Loucy (cell line): Measurements from ENCODE around the gene XPNPEP2.

Source experiments
- H2AFZ ChIP-seq: fragments of 200-600 bp; sonication (generic); 2 replicates; pipeline ENCODE4 v1.6.0; 2016; ENCODE audit warnings: antibody characterized with exemption, mild to moderate bottlenecking, low read length, moderate library complexity
- H3F3A ChIP-seq: fragments of 200-600 bp; 2 replicates; pipeline ENCODE4 v1.6.0; 2016; ENCODE audit warnings: antibody characterized with exemption, low read depth, mild to moderate bottlenecking
- H3K27me3 ChIP-seq: fragments of 200-600 bp; sonication (generic); 2 replicates; pipeline ENCODE4 v1.6.1; 2014; ENCODE audit warnings: low read length, mild to moderate bottlenecking; ENCODE audit not compliant: insufficient read depth, poor library complexity, severe bottlenecking
- H3K36me3 ChIP-seq: fragments of 200-600 bp; sonication (generic); 2 replicates; pipeline ENCODE4 v1.6.1; 2016; ENCODE audit warnings: low read length; ENCODE audit not compliant: insufficient read depth
- H3K4me1 ChIP-seq: fragments of 200-600 bp; sonication (generic); 2 replicates; pipeline ENCODE4 v1.5.1; 2014; ENCODE audit warnings: low read length, mild to moderate bottlenecking; ENCODE audit not compliant: insufficient read depth, poor library complexity, severe bottlenecking
- H3K4me2 ChIP-seq: fragments of 200-600 bp; sonication (generic); 2 replicates; pipeline ENCODE4 v1.6.0; 2014; ENCODE audit warnings: antibody characterized with exemption, low read length, low read depth, mild to moderate bottlenecking; ENCODE audit not compliant: poor library complexity, severe bottlenecking
- H3K4me3 ChIP-seq: fragments of 200-600 bp; sonication (generic); 2 replicates; pipeline ENCODE4 v1.5.1; 2014; ENCODE audit warnings: low read length, mild to moderate bottlenecking, mixed read lengths; ENCODE audit not compliant: poor library complexity, severe bottlenecking
- H3K79me2 ChIP-seq: fragments of 200-600 bp; sonication (generic); 2 replicates; pipeline ENCODE4 v1.6.1; 2014; ENCODE audit warnings: low read length; ENCODE audit not compliant: insufficient read depth
- H3K9ac ChIP-seq: fragments of 200-600 bp; sonication (generic); 2 replicates; pipeline ENCODE4 v1.6.0; 2014; ENCODE audit warnings: mild to moderate bottlenecking, low read depth, low read length, moderate library complexity; ENCODE audit not compliant: poor library complexity, severe bottlenecking
- H3K9me2 ChIP-seq: fragments of 200-600 bp; sonication (generic); replicated peaks from 2 replicates; pipeline ENCODE4 v1.6.1; 2016; ENCODE audit warnings: low read depth, low read length, mixed read lengths
- H3K9me3 ChIP-seq: fragments of 200-600 bp; sonication (generic); 2 replicates; pipeline ENCODE4 v1.6.1; 2014; ENCODE audit warnings: mild to moderate bottlenecking, antibody characterized with exemption, low read length, low read depth; ENCODE audit not compliant: insufficient read depth
- H4K20me1 ChIP-seq: fragments of 200-600 bp; sonication (generic); 2 replicates; pipeline ENCODE4 v1.6.0; 2014; ENCODE audit warnings: antibody characterized with exemption, low read length, mild to moderate bottlenecking; ENCODE audit not compliant: insufficient read depth, poor library complexity, severe bottlenecking
- CTCF ChIP-seq: fragments of 200-600 bp; sonication (generic); conservative IDR thresholded peaks from 2 replicates; pipeline ENCODE4 v1.5.1; 2014; ENCODE audit warnings: mild to moderate bottlenecking, antibody characterized with exemption, low read length
- EZH2phosphoT487 ChIP-seq: fragments of 200-600 bp; IDR thresholded peaks from 2 replicates; pipeline ENCODE4 v1.6.1; 2018; ENCODE audit warnings: antibody characterized with exemption, mild to moderate bottlenecking, moderate library complexity, borderline replicate concordance

Gene XPNPEP2

GRCh38 chrX:129738466-129739308 is at the start of gene XPNPEP2:
TSS of gene XPNPEP2 (plus strand) at chrX:129738979. CDS start at chrX:129739214, 235 bp downstream.
- H3K4me3 ChIP-seq = no peak within 1 kb of the TSS

GRCh38 chrX:129689796-129690195 is 49.0 kb upstream of the XPNPEP2 start:
- no peaks in the 10 kb centered on the region for H3F3A ChIP-seq
- no peak overlapping the region for H3K4me3 ChIP-seq
- no peaks in the 10 kb centered on the region for H3K27me3 ChIP-seq
- H3K9me3 ChIP-seq = no peaks in the 10 kb centered on the region
- no peaks in the 10 kb centered on the region for H3K9me2 ChIP-seq
- H3K9ac ChIP-seq = no peak overlapping the region
- no peaks in the 10 kb centered on the region for H4K20me1 ChIP-seq
- H3K36me3 ChIP-seq = no peaks in the 10 kb centered on the region
- no peak overlapping the region for H3K4me2 ChIP-seq
- H3K4me1 ChIP-seq = no peaks in the 10 kb centered on the region
- TF ChIP-seq EZH2phosphoT487 (no peak), CTCF (no peak)
- H2AFZ ChIP-seq = no peak overlapping the region
- H3K79me2 ChIP-seq = no peaks in the 10 kb centered on the region

More at GRCh38 chrX:129738466-129739308, at the start of gene XPNPEP2:
- H3K9me3 ChIP-seq = no peaks in the 10 kb centered on the region
- no peaks in the 10 kb centered on the region for H4K20me1 ChIP-seq
- no peaks in the 10 kb centered on the region for H3K9me2 ChIP-seq
- H3K9ac ChIP-seq = no peak within 1 kb of the TSS
- TF ChIP-seq EZH2phosphoT487 (no peak), CTCF (no peak)
- H3F3A ChIP-seq = no peaks in the 10 kb centered on the region
- no peaks in the 10 kb centered on the region for H3K36me3 ChIP-seq
- no peak within 1 kb of the TSS for H3K4me2 ChIP-seq
- H2AFZ ChIP-seq = no peak within 1 kb of the TSS
- no peaks in the 10 kb centered on the region for H3K27me3 ChIP-seq
- H3K4me1 ChIP-seq = no peaks in the 10 kb centered on the region
- H3K79me2 ChIP-seq = no peaks in the 10 kb centered on the region

- no peaks in the 10 kb centered on the region for H3K79me2 ChIP-seq
These were observed 48.3 kb upstream of the XPNPEP2 start for GRCh38 chrX:129690435-129690834.

More at GRCh38 chrX:129690435-129690834, 48.3 kb upstream of the XPNPEP2 start:
- Histone ChIP-seq H4K20me1 (no peaks in the 10 kb centered on the region), H3K36me3 (no peaks in the 10 kb centered on the region), H3K27me3 (no peaks in the 10 kb centered on the region), H3K9ac (no peak overlapping the region), H2AFZ (no peak overlapping the region), H3K9me2 (no peaks in the 10 kb centered on the region), H3K4me2 (no peak overlapping the region), H3K4me3 (no peak overlapping the region), H3F3A (no peaks in the 10 kb centered on the region), H3K4me1 (no peaks in the 10 kb centered on the region), H3K9me3 (no peaks in the 10 kb centered on the region)
- TF ChIP-seq CTCF (no peak), EZH2phosphoT487 (no peak)
